T-helper 1 cell treated with Interleukin-12 subunit alpha and Interleukin-12 subunit beta and Interleukin-4 antibody, amounts not matched to agents 30 ng/mL and 1 ng/mL, for 36 hours (primary cell): ENCODE results near the gene RNF186. TPM values are rescaled to one million over a fixed set of nuclear protein-coding genes. Genes with fewer than 3 reads are reported as not detected.
"Not testable (repeated sequence)": the region's sequence is repeated elsewhere in the genome, so short reads cannot be mapped to it uniquely, and the experiment has no call there.

Experiments
- intact Hi-C: fragments of 100-400 bp; cut with micrococcal nuclease; formaldehyde crosslinking; loops from one replicate; pipeline ENCODE4 v1.15.1; 2024
- total RNA-seq: library from RNA; stranded (reverse); gene quantifications from 2 replicates; pipeline ENCODE4 v1.2.3, GENCODE V29; 2022

RNF186 gene
- total RNA-seq, 1 donor from 2014 or later = not detected

DNA sequence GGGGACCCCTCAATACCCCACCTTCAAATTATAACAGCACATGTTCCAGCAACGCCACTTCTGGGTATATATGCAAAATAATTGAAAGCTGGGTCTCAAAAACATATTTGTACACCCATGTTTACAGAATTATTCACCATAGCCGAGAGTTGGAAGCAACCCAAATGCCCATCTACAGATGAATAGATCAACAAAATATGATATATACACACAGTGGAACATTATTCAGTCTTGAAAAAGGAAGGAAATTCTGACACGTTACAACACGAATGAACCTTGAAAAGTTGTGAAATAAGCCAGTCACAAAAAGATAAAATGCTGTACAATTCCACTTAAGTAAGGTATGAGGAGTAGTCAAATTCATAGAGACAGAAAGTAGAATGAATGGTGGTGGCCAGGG is 20.5 kb downstream of the RNF186 start:
- intact Hi-C loops = no loop called here

DNA sequence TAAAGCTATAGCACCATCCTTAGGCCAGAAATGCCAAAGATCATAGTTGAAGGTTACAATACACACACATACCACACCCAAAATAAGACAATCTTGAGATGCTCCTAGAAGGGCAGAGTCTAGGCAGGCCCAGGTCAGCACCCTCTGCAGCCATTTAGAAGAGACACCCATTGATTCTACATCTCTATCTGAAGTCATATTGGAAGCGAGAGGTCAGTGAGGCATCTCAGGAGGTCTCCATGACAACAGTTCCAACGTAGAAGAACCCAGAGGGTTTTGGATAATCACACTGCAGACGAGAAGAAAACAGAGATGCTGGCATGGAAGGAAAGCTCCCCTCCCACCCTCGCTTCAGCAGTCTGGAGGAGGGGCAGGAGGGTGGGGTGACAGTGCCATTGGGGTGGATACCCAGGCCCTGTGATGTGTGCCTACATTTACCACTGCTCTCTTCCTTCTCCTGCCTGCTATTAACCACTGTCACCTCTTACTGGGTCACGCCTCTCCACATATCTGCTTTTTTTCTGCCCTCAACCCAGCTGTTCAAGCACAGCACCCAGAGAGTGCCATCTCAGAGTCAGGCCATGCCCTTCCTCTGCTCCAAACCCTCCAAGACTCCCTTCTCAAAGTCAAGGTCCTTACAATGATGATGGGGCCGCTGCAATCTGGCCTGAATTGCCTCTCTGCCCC is 21.6 kb downstream of the RNF186 start:
- intact Hi-C loops = no loop called here

DNA sequence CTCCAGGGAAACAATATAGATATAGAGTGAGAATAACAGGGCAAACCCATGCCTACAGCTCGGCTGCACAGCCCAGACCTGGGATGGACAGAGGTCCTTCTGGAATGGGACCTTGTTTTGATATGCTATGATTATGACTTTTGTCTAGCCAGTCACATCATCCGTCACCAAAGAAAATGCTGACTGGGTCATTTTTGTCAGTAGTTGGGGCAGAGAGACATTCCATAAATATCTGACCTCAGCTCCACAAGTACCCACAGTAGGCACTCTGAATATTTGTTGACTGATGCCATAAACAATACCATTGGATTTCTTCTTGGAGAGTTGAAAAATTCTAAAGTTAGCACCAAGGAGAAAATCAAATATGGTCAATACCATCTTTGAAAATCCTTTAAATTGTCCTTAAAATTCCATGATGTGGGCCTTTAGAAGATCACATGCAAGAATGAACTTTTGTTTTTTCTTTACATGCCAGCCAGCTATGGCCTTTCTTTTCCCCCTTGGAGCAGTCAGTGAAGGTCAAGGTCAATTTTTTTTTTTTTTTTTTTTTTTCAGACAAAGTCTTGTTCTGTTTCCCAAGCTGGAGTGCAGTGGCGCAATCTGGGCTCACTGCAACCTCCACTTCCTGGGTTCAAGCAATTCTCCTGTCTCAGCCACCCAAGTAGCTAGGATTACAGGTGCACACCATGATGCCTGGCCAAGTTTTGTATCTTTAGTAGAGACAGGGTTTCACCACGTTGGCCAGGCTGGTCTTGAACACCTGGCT is 22.7 kb downstream of the RNF186 start:
- intact Hi-C loops = no loop called here

DNA sequence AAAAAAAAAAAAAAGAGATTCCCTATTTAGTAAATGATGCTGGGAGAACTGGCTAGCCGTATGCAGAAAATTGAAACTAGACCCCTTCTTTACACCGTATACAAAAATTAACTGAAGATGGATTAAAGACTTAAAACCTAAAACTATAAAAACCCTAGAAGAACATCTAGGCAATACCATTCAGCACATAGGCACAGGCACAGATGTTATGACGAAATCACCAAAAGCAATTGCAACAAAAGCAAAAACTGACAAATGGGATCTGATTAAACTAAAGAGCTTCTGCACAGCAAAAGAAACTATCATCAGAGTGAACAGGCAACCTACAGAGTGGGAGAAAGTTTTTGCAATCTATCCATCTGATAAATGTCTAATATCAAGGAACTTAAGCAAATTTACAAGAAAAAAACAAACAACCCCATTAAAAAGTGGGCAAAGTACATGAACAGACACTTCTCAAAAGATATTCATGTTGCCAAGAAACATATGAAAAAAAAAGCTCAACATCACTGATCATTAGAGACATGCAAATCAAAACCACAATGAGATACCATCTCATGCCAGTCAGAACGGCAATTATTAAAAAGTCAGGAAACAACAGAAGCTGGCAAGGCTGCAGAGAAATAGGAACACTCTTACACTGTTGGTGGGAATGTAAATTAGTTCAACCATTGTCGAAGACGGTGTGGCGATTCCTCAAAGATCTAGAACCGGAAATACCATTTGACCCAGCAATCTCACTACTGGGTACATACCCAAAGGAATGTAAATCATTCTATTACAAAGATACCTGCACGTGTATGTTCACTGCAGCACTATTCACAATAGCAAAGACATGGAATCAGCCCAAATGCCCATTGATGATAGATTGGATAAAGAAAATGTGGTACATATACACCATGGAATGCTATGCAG is 24.8 kb downstream of the RNF186 start:
- intact Hi-C loops = not testable (repeated sequence)

DNA sequence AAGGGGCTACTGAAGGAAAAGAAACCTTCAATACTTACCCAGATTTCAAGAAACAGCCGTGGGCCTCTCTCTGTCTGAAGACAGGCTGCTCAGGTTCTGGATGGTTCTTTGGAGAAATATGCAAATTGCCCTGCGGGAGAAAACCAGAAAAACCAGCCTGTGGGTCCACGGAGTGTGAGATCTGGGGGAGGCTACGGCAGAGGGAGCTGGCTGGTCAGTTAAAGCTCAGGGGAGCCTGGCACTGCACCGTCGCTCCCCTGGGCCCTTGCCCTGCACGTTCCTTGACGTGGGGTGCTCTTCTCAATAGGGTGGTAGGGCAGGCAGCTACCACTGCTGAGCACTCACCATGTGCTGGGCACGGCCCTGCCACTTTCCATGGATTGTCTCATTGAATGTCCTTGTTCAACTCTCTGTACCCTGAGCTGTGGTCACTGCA is 28.1 kb downstream of the RNF186 start:
- intact Hi-C loops = no loop called here

DNA sequence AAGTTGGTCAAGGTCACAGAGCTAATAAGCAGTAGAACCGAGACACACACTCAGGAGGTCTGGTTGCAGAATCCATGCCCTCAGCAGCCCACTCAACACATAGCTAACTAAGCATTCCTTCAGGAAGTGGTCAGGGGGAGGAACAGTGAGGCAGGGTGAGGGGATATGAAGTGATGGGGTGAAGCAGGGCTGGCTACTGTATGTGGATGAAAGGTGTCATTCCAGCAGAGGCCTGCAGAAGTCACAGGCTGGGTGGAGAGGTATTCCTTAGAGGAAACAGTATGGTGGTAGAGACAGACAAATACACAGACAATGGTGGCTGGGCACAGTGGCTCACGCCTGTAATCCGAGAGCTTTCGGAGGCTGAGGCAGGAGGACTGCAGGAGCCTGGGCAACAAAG is 29.4 kb downstream of the RNF186 start:
- intact Hi-C loops = no loop called here

DNA sequence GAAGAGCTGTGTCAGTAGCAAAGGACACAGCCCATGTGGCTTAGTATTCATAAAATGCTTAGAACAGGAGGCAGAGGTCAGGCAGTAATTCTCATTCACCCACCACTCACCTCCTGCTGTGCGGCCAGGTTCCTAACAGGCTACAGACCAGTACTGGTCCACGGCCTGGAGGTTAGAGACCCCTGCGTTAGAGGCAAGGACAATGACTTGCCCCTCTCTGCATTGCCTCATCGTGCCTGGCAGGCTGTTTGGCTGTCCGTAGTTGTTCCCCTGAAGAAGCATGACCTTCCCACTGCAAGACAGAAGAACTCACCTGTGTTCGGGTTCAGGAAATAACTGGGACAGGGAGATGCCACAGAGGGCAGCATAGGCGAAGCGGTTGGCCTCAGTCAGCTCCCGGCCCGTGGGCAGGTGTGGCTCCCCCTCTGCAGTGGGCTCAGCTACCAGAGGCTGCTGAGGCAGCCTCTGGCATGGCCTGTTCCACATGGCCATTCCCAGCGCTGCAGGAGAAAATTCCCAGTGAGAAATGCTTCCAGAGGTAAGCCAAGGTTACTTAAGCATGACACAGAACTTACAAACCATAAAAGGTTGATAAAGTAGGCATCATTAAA is 34.7 kb downstream of the RNF186 start:
- intact Hi-C loops = no loop called here

DNA sequence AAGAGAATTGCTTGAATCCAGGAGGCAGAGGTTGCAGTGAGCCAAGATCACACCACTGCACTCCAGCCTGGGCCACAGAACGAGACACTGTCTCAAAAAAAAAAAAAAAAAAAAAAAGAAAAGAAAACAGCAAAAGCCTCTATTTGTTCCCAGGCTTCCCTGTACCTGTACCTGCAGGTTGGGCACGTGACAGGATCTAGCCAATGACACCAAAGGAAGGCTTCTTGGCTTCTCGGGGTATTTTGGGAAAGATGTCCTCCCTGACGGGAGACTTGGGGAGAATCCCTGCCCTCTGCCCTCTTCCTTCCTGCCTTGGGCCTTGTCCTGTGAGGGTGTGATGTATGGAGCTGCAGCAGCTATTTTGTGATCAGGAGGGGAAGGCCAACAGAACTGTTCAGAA is 38.1 kb downstream of the RNF186 start:
- intact Hi-C loops = no loop called here

DNA sequence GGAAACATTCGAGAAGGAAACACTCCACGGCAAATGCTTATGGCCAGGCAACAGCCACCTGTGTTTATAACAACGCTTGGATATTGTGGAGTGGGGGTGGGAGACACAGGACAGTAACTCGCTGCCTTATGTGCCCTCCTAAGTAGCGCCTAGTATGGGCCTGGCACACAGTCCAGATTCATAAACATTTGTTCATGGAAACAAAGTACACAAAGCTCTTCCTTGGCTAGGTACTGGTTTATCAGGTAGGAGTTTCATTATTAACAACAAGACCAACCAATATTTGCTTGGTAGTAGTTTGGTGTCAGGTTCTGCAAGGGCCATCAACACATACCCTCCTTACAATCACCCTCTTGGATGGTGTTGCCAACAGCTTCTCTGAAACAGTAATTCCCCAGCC is 38.8 kb downstream of the RNF186 start:
- intact Hi-C loops = no loop called here

DNA sequence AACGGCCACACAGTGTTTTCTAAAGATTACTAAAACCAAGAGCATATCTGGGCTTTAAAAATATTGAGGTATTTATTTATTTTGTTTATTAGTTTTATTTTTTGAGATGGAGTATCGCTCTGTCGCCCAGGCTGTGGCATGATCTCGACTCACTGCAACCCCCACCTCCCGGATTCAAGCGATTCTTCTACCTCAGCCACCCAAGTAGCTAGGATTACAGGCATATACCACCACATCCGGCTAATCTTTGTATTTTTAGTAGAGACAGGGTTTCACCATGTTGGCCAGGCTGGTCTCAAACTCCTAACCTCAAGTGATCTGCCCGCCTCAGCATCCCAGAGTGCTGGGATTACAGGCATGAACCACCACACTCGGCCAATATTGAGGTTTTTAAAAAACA is 39.3 kb downstream of the RNF186 start:
- intact Hi-C loops = no loop called here

DNA sequence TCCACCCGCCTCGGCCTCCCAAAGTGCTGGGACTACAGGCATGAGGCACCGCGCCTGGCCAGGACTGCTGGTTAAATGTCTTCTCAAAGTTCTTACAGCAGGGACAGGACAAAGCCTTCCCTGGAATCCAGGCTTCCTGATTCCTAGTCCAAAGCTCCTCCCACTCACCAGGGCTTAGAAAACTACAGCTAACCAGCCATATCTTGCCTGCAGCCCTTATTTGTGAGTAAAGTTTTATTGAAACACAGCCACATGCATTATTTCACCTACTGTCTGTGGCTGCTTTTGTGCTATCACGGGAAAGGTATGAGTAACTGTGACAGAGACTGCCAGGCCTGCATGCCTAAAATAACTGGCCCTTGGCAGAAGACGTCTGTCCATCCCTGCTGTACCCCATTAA is 39.8 kb downstream of the RNF186 start:
- intact Hi-C loops = no loop called here

DNA sequence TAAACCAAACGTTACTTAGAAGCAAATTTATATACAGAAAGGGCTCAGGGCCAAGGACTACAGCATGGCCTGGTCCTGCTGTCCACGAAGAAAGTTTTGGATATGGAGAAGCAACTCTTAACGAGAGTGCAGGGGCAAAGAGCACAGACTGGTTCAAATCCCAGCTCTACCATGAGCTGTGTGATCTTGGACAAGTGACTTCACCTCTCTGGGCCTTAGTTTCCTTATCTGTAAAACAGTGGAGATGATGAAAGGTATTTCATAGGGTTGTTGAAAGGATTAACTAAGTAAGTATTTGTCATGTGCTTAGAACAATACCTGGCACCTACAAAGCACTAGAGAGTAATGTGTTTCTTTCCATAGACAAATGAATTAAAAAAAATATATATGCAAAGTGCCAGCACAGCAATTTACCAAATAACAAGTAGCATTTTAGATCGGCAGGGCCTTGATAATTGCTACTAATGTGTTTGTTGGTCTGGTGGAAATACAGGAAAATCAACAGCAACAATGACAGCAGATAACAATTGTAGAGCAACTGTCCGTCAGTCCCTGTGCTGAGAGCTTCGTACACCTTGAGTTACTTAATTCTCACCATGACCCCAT is 40.8 kb downstream of the RNF186 start:
- intact Hi-C loops = no loop called here

DNA sequence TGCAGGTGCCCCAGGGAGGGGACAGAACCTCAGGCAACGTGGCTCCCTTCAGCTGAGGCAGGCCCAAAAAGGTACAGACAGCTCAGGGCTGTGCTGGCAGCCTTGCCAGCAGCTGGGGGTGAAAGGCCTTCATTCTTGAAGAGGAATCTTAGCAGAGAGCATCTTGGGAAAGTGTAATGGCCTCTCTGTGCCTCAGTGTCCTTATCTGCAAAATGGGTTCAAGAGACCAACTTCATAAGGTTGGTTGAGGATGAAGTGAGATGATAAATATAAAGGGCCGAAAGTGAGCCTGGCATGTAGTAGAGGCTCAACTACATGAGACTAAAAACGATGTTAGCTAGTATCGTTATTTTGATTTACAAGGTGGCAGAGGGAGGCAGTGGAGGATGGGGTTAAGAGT is 41.6 kb downstream of the RNF186 start:
- intact Hi-C loops = no loop called here

DNA sequence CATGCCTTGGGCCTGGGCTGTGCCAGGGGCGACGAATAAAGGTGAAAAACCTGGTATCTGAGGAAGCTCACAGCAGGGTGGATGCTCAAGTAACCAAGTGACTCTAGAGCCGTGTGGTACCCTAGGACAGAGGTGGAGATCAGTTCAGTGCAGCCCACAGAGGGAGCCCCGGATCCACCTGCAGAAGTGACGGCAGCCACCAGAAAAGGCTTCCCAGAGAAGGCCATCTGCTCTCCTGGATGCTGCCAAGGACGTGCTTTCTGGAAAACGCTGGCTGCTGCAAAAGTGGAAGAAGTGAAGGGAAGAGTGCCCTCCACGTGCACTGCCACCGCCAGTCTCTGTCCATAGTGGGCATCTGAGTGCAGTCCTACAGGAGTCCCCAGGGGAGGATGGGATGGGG is 43.0 kb downstream of the RNF186 start:
- intact Hi-C loops = no loop called here

DNA sequence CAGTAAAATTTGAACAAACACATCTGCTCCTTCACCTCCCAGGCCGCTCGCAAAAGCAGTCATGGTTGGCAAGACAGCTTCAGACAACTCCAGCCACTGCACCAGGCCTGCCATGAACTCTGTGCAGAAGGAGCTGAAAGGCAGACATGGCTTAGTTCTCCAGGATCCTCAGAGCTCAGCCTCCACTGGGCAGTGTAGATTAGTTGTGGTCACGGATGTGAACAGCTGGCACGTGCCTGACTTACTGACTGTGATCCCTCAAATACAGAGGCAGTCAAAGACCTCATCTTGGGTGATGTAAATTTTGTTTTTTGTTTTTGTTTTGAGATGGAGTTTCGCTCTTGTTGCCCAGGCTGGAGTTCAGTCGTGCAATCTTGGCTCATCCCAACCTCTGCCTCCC is 43.7 kb downstream of the RNF186 start:
- intact Hi-C loops = no loop called here

DNA sequence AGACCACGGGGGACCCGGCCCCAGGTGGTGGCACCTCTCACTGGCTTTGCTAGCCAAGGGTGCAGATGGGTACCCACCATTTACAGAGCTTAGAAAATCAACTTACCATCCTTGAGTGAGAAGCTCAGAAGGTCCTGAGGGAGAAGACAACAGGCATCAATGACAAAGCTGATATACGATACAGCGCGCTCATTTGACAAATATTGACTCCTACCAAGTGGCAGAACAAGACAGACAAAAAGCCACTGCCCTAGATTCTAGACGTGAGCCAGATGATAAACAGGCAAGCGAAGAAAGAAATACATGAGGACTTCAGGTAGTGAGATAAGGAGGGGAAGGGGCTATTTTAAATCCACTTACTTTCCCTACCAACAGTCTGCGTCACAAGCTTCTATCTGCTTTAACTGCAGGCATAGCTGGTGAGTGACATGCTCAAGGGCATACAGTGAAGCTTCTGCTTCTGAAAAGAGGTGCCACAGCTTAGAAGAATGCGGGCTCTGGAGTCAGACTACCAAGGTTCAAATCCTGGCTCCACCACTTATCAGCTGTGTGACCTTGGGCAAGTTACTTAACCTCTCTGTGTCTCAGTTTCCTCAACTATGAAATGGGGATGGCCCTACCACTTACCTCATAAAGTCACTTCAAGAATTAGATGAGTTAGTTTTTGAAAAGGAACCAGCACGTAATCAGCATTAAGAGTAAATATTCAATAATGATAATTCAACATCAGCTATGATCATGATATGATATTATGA is 44.5 kb downstream of the RNF186 start:
- intact Hi-C loops = no loop called here

DNA sequence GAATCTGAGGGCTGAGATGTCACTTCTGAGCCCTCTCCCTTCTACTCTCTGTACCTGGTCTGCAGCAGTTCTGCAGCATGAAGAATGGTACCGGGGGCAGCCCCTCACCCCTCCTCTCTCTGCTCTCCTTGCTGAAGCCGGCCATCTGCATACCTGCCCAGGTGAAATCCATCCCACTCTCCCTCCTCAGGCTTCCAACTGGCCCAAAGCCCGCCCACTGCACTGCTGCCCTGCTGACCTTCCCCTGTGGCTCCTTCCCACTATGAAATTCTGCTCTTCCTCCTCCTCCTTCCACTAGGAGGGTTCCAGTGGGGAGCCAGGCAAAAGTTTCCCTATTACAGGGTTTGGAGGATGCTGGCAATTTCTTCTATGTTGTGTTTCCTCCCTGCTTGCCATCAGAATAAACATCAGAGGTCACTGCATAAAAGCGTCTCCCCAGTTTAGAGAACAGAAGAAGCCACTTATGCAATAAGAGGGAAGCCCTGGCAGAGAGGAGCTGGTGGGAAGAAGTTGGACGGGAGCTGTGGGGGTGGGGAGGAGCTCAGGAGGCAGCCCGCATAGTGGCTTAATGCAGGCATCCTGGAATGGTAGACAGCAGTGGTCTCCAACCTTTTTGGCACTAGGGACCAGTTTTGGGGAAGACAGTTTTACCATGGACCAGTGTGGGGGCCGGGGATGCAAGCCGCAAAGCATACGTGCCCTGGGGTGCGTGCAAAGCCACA is 45.7 kb downstream of the RNF186 start:
- intact Hi-C loops = no loop called here

DNA sequence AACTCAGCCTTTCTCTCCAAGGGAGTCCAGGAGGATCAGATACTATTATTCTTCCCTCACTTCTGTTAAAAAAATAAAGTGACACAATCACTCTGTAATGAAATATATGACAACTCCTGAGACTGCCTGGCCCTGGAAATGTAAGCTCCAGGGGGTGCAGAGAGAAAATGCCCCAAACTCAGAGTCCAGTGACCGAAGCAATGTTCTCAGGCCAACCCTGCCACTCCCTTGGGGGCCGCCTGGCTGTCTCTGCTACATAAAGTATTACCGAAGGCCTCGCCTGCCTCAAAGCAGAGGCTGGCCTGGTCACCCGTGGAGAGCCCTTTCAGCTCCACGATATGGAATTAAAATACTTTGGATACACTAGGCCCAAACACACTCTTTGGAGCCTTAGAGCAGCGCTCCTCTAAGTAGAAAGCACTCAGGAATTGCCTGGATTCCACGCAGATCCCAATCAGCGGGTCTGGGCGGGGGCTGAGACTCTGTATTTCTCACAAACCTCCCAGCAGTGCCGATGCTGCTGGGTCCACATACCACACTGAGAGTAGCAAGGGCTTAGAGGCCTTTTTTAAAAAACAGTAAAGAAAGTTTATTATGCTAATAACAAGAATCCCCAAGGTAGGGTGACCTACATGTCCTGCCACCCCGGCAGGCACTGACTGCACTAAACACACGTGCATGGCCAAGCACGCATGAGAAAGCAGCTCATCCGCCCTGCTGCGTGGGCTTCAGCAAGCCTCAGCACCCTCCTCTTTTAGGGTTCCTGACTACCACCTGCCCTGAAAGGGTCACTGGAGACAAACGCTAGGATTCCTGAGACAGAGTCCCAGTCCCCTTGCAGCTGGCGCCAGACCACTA is 46.5 kb downstream of the RNF186 start:
- intact Hi-C loops = no loop called here

DNA sequence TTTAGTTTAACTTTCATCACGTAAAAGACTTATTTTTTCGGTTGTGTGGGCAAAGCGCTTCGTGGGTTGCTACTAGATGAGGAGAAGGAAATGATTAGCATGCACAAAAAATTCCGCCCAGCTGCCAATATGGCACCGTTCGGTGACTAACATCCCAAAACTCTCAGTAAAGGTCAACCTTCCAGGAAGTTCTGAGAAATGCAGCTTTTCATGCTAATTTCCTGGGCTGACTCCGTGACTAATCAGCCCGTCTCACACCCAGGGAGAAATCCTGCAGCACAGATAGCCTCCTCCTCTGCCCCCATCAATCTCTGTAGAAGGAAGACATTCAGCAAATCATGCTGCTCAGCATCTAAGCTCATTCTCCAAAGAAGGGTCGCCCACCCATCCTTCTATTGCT is 49.5 kb downstream of the RNF186 start:
- intact Hi-C loops = no loop called here
